Measurements from ENCODE around the gene ANKRD44.

ANKRD44 gene

GRCh38 chr2:197165020-197165419, 145.6 kb downstream of the ANKRD44 start:
- CTCF ChIA-PET = interaction anchor here (1.0 to 5.2 kb wide), 2 partner anchors 49 to 51 kb away, joined by 3 to 81 read pairs; no protein-coding TSS in a partner anchor
- TF ChIP-seq, protein P1, sequence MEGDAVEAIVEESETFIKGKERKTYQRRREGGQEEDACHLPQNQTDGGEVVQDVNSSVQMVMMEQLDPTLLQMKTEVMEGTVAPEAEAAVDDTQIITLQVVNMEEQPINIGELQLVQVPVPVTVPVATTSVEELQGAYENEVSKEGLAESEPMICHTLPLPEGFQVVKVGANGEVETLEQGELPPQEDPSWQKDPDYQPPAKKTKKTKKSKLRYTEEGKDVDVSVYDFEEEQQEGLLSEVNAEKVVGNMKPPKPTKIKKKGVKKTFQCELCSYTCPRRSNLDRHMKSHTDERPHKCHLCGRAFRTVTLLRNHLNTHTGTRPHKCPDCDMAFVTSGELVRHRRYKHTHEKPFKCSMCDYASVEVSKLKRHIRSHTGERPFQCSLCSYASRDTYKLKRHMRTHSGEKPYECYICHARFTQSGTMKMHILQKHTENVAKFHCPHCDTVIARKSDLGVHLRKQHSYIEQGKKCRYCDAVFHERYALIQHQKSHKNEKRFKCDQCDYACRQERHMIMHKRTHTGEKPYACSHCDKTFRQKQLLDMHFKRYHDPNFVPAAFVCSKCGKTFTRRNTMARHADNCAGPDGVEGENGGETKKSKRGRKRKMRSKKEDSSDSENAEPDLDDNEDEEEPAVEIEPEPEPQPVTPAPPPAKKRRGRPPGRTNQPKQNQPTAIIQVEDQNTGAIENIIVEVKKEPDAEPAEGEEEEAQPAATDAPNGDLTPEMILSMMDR (IDR thresholded peaks at IDR 0.05; ENCODE audit: control extremely low read depth, extremely low read depth, low read depth, missing control alignments) = no peak
- POLR2A ChIA-PET = no interaction called here
- no peak for DNase-seq (ENCODE audit: extremely low spot score)

GRCh38 chr2:197164141-197164754, 146.3 kb downstream of the ANKRD44 start:
- POLR2A ChIA-PET = no interaction called here
- TF ChIP-seq, protein P1 (IDR thresholded peaks at IDR 0.05; ENCODE audit: control extremely low read depth, extremely low read depth, low read depth, missing control alignments) = no peak
- CTCF ChIA-PET = interaction anchor here (1.1 kb wide), 1 partner anchor 19 kb away, joined by 3 read pairs; no protein-coding TSS in a partner anchor
- DNase-seq (ENCODE audit: extremely low spot score) = no peak

- ChIA-PET CTCF (interaction anchor here (1.1 to 2.6 kb wide), 2 partner anchors 19 to 50 kb away, joined by 3 to 9 read pairs; no protein-coding TSS in a partner anchor), POLR2A (no interaction called here)
- TF ChIP-seq, protein P1 (IDR thresholded peaks at IDR 0.05; ENCODE audit: control extremely low read depth, extremely low read depth, low read depth, missing control alignments) = no peak
- no peak for DNase-seq (ENCODE audit: extremely low spot score)
Observed at GRCh38 chr2:197163712-197164140, 146.9 kb downstream of the ANKRD44 start.

- no peak for DNase-seq (ENCODE audit: extremely low spot score)
- ChIA-PET POLR2A (no interaction called here), CTCF (interaction anchor here (0.9 to 2.6 kb wide), 5 partner anchors 10 to 198 kb away, joined by 3 to 9 read pairs (median 4); no protein-coding TSS in a partner anchor)
- TF ChIP-seq, protein P1 (IDR thresholded peaks at IDR 0.05; ENCODE audit: control extremely low read depth, extremely low read depth, low read depth, missing control alignments) = no peak
Observed at GRCh38 chr2:197161774-197162173, 148.8 kb downstream of the ANKRD44 start.

DNA sequence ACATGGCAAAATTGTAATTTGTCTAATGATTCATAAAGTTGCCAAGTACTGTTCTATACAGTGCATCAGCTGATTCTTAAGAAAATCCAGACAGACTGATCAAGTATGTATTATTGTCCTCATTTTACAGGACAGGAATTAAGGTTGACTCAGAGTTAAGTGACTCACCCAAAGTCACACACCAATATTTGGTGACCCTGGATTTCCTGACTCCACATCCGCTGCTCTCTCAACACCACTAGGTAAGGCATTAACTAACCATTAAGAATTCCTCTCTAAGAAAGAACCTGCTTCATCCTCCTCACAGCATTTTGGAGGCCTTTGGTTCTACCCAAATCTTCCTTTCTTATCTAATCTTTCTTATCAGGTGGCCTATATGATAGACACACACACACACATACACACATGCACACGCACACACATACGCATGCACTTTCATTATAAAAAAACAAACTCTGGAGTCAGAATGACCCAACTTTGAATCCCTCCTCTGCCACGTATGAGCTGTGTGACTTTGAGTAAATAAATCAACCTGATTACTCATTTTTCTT, 150.8 kb downstream of the ANKRD44 start:
- POLR2A ChIA-PET = no interaction called here
- CTCF ChIA-PET = interaction anchor here (0.7 to 4.6 kb wide), 7 partner anchors 9 to 151 kb away, joined by 4 to 48 read pairs (median 7); partner anchors contain the start of gene ANKRD44
- TF ChIP-seq, protein P1 (IDR thresholded peaks at IDR 0.05; ENCODE audit: control extremely low read depth, extremely low read depth, low read depth, missing control alignments) = no peak
- no peak for DNase-seq (ENCODE audit: extremely low spot score)

DNA sequence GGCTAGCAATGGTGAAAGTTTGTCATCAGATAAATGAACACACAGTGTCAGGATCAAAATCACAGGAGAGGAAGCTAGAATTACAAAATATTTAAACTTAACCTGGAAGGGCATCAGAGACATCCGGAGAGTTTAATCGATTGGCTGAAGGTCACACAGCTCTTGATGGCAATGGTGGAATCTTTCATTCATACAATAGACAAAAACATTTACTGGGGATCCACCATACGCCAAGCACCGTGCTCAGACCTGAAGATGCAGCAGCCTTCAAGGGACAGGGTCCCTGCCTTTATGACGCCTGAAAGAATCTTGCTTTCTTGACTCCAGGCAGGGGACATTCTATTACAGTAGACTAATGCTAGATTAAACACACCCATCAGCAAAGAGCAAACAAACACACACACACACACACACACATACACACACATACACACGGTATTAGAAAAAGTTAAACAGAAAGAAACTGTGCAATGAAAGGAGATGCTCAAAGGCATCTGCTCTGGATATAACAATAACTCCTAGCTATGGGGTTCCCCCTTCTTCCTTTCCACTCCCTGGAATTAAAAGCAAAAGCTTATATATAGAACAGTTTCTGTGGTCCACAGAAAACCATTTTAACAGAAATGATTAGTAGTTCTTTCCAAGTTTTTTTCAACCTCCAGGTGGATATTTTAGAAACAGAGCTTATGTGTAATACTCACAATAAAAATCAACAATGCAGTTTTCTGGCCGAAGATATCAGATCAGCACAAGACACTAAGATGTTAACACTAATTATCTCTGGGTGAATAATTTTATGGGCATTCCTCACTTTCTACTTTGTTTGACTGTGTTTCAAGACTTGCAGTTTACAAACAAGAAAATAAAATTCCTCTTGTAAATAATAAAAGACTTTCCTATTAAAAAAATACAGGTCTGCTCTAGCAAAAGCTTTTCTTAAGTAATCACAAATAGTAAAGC, 151.7 kb downstream of the ANKRD44 start:
- ChIA-PET CTCF (interaction anchor here (0.7 to 4.6 kb wide), 12 partner anchors 10 to 152 kb away, joined by 3 to 48 read pairs (median 4); partner anchors contain the start of gene ANKRD44), POLR2A (interaction anchor here (0.6 to 0.9 kb wide), 3 partner anchors 10 to 149 kb away, joined by 3 read pairs; no protein-coding TSS in a partner anchor)
- TF ChIP-seq, protein P1 (IDR thresholded peaks at IDR 0.05; ENCODE audit: control extremely low read depth, extremely low read depth, low read depth, missing control alignments) = no peak

More for the DNA sequence above, 151.7 kb downstream of the ANKRD44 start:
- no peak for DNase-seq (ENCODE audit: extremely low spot score)
